ENCODE data around the gene COL23A1.
"Not testable (repeated sequence)": the region's sequence is repeated elsewhere in the genome, so short reads cannot be mapped to it uniquely, and the experiment has no call there.

The COL23A1 gene

GRCh38 chr5:178261666-178262600 lies 328.3 kb downstream of the COL23A1 start:
- no peak for DNase-seq (ENCODE audit: low spot score)

- DNase-seq (ENCODE audit: low spot score): no peak
These were observed 330.3 kb downstream of the COL23A1 start for GRCh38 chr5:178259623-178260536.

GRCh38 chr5:178257650-178258049 lies 332.5 kb downstream of the COL23A1 start:
- DNase-seq (ENCODE audit: low spot score): no peak

- no peak for DNase-seq (ENCODE audit: low spot score)
These were observed 333.4 kb downstream of the COL23A1 start for GRCh38 chr5:178256746-178257145.

- DNase-seq (ENCODE audit: low spot score): not testable (repeated sequence)
These were observed 336.6 kb downstream of the COL23A1 start for GRCh38 chr5:178253632-178254031.

GRCh38 chr5:178252258-178252657 lies 337.9 kb downstream of the COL23A1 start:
- DNase-seq (ENCODE audit: low spot score): no peak

- no peak for DNase-seq (ENCODE audit: low spot score)
These were observed 339.9 kb downstream of the COL23A1 start for GRCh38 chr5:178250263-178250662.

GRCh38 chr5:178249191-178249989 lies 340.8 kb downstream of the COL23A1 start:
- DNase-seq (ENCODE audit: low spot score): peak; percentile 94

GRCh38 chr5:178248750-178249149 lies 341.4 kb downstream of the COL23A1 start:
- DNase-seq (ENCODE audit: low spot score): no peak

- no peak for DNase-seq (ENCODE audit: low spot score)
These were observed 342.4 kb downstream of the COL23A1 start for GRCh38 chr5:178247481-178248456.

GRCh38 chr5:178246624-178247279 lies 343.4 kb downstream of the COL23A1 start:
- no peak for DNase-seq (ENCODE audit: low spot score)

- no peak for DNase-seq (ENCODE audit: low spot score)
These were observed 344.8 kb downstream of the COL23A1 start for GRCh38 chr5:178245389-178245788.

GRCh38 chr5:178244576-178244975 lies 345.6 kb downstream of the COL23A1 start:
- no peak for DNase-seq (ENCODE audit: low spot score)

- DNase-seq (ENCODE audit: low spot score): no peak
These were observed 347.8 kb downstream of the COL23A1 start for GRCh38 chr5:178242416-178242815.

GRCh38 chr5:178241688-178242231 lies 348.4 kb downstream of the COL23A1 start:
- DNase-seq (ENCODE audit: low spot score): no peak

GRCh38 chr5:178241231-178241663 lies 348.9 kb downstream of the COL23A1 start:
- DNase-seq (ENCODE audit: low spot score): no peak

- DNase-seq (ENCODE audit: low spot score): no peak
These were observed 349.4 kb downstream of the COL23A1 start for GRCh38 chr5:178240766-178241165.

GRCh38 chr5:178240341-178240741 lies 349.9 kb downstream of the COL23A1 start:
- DNase-seq (ENCODE audit: low spot score): no peak

- peak; percentile 75 for DNase-seq (ENCODE audit: low spot score)
These were observed 350.4 kb downstream of the COL23A1 start for GRCh38 chr5:178239626-178240301.
